Measurements from ENCODE around the gene C1QTNF6. TPM values are rescaled to one million over a fixed set of nuclear protein-coding genes. Genes with fewer than 3 reads are reported as not detected.
A peak's percentile ranks its signal among the peaks of the same experiment; 100 is the strongest.

The C1QTNF6 gene
- total RNA-seq, 1 donor = 11.9 TPM

DNA sequence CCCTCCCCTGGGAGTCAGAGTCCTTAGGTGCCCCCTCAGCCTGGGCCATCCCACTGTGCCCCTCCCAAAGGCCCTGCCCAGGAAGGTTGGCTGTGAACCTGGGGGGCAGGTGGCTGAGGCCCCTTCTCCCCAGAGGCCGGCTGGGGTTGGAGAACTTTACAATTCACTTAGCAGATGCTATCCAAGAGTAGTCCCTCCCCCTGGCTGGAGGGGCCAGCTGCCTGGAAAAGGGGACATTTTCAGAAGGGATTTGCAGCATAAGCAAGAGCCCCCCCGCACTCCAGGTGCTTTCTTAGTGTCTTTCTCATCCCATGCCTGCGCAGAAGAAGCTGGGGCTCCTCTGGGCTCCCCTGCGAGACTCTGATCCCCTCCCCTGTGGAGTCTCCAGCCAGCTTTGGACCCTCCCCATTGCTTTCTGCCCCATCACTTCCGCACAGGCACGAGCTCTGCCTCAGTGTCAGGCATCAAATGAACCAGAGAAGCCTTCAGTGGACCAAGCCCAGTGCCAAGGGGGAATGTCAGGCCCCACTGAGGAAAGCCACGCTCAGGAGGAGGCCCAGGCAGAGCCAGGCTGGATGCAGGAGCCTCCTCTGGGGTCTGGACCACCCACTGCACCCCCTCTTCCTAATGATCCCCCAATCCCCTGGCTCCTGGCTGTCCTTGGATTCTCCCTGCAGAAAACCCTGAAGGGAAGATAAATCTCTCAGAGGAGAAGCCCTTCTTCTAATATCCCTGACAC, 20.5 kb upstream of the C1QTNF6 start:
- no peak overlapping the region for H3K4me2 ChIP-seq (ENCODE audit: insufficient read depth, low read length)
- no peaks in the 10 kb centered on the region for H3K36me3 ChIP-seq (ENCODE audit: insufficient read depth, low read length)
- DNase-seq (ENCODE audit: insufficient read length, low spot score, missing footprints) = peak; percentile 54
- TF ChIP-seq, protein P1, sequence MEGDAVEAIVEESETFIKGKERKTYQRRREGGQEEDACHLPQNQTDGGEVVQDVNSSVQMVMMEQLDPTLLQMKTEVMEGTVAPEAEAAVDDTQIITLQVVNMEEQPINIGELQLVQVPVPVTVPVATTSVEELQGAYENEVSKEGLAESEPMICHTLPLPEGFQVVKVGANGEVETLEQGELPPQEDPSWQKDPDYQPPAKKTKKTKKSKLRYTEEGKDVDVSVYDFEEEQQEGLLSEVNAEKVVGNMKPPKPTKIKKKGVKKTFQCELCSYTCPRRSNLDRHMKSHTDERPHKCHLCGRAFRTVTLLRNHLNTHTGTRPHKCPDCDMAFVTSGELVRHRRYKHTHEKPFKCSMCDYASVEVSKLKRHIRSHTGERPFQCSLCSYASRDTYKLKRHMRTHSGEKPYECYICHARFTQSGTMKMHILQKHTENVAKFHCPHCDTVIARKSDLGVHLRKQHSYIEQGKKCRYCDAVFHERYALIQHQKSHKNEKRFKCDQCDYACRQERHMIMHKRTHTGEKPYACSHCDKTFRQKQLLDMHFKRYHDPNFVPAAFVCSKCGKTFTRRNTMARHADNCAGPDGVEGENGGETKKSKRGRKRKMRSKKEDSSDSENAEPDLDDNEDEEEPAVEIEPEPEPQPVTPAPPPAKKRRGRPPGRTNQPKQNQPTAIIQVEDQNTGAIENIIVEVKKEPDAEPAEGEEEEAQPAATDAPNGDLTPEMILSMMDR (IDR thresholded peaks at IDR 0.05; ENCODE audit: extremely low read depth, low read depth, low read length) = no peak
- no peaks in the 10 kb centered on the region for H3K9me3 ChIP-seq (ENCODE audit: low read depth, low read length)
- H3K4me3 ChIP-seq (ENCODE audit: insufficient read depth, low read length) = no peak overlapping the region
- H3K27me3 ChIP-seq (ENCODE audit: insufficient read depth, low read length) = peaks cover 25% of the 10 kb centered on the region
- no peak overlapping the region for H3K27ac ChIP-seq (ENCODE audit: low read depth, low read length)
- H2AFZ ChIP-seq (ENCODE audit: low read length) = no peak overlapping the region
- H3K4me1 ChIP-seq (ENCODE audit: insufficient read depth, low read length) = peaks cover 7% of the 10 kb centered on the region
- H4K20me1 ChIP-seq (ENCODE audit: insufficient read depth, low read length) = peaks cover 3% of the 10 kb centered on the region
- H3K79me2 ChIP-seq (ENCODE audit: insufficient read depth, low read length) = no peaks in the 10 kb centered on the region

DNA sequence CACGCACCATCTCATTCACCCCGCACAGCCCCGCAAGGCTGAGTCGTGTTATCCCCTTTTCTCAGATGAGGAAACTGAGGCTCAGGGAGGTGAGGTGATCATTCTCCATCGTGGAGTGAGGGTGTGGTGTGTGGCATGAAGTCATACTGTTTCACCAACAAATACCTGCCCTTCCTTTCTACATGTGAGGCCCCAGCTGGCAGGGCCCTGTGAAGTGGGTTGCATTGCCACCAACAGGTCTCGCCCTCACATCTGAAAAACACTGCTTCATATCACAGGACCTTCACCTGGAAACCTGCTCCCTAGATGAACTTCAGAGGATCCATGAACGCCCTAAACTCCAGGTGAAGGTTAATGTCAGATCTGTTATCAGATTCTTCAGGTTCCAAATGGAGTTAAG, 19.9 kb upstream of the C1QTNF6 start:
- Histone ChIP-seq H3K27ac (ENCODE audit: low read depth, low read length) (no peak overlapping the region), H3K4me2 (ENCODE audit: insufficient read depth, low read length) (no peak overlapping the region), H3K9me3 (ENCODE audit: low read depth, low read length) (no peaks in the 10 kb centered on the region), H3K4me3 (ENCODE audit: insufficient read depth, low read length) (no peak overlapping the region), H3K27me3 (ENCODE audit: insufficient read depth, low read length) (peaks cover 20% of the 10 kb centered on the region), H3K36me3 (ENCODE audit: insufficient read depth, low read length) (no peaks in the 10 kb centered on the region), H2AFZ (ENCODE audit: low read length) (no peak overlapping the region), H4K20me1 (ENCODE audit: insufficient read depth, low read length) (peaks cover 3% of the 10 kb centered on the region), H3K79me2 (ENCODE audit: insufficient read depth, low read length) (no peaks in the 10 kb centered on the region), H3K4me1 (ENCODE audit: insufficient read depth, low read length) (peaks cover 7% of the 10 kb centered on the region)
- TF ChIP-seq, protein P1 (IDR thresholded peaks at IDR 0.05; ENCODE audit: extremely low read depth, low read depth, low read length) = no peak
- DNase-seq (ENCODE audit: insufficient read length, low spot score, missing footprints) = no peak

DNA sequence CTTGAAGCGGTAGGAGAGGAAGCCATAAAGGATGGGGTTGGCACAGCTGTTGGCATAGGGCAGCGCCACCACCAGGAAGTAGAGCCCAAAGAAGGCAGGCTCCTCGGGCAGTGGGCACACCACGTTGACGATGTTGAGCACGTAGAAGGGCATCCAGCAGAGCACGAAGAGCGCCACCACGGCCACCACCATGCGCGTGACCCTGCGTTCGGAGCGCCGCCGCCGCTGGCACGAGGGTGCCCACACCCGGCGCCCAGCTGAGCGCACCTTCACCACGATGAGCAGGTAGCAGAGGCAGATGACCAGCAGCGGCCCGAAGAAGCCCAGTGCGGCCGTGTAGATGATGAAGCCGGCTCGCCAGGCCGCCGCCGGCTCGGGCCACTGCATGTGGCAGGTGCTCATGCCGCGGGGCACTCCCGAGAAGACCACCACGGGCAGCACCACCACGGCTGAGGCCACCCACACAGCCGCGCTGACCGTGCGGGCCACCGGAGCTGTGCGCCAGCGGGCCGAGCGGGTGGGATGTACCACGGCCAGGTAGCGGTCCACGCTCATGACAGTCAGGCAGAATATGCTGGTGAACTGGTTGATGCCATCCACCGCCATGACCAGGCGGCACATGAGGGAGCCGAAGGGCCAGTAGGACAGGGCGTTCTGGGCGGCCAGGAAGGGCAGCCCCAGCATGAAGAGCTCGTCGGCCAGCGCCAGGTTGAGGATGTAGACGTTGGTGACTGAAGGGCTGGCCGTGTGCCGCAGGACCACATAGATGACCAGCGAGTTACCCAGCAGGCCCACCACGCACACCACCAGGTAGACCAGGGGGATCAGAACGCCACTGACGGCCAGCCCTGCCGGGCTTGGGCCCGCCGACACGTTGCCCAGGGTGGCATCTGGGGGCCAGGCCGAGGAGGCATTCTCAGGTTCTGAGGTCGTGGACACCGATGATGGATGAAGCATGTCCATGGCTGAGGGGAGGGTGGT, 19.1 kb upstream of the C1QTNF6 start:
- Histone ChIP-seq H3K36me3 (ENCODE audit: insufficient read depth, low read length) (no peaks in the 10 kb centered on the region), H3K27ac (ENCODE audit: low read depth, low read length) (no peak overlapping the region), H3K9me3 (ENCODE audit: low read depth, low read length) (no peaks in the 10 kb centered on the region), H3K4me1 (ENCODE audit: insufficient read depth, low read length) (peaks cover 1% of the 10 kb centered on the region), H3K4me2 (ENCODE audit: insufficient read depth, low read length) (no peak overlapping the region), H4K20me1 (ENCODE audit: insufficient read depth, low read length) (peaks cover 3% of the 10 kb centered on the region), H2AFZ (ENCODE audit: low read length) (no peak overlapping the region), H3K27me3 (ENCODE audit: insufficient read depth, low read length) (peaks cover 15% of the 10 kb centered on the region), H3K4me3 (ENCODE audit: insufficient read depth, low read length) (no peak overlapping the region), H3K79me2 (ENCODE audit: insufficient read depth, low read length) (no peaks in the 10 kb centered on the region)
- TF ChIP-seq, protein P1 (IDR thresholded peaks at IDR 0.05; ENCODE audit: extremely low read depth, low read depth, low read length) = no peak
- peak; percentile 58 for DNase-seq (ENCODE audit: insufficient read length, low spot score, missing footprints)
